NT2/D1 (cell line): Measurements from ENCODE around the gene VWA2.

ENCODE experiments used
- SUZ12 ChIP-seq: IDR thresholded peaks from 2 replicates; pipeline ENCODE4 v1.6.1; 2011; ENCODE audit not compliant: insufficient read length, insufficient read depth; ENCODE audit errors: extremely low read depth
- ZNF274 ChIP-seq: IDR thresholded peaks from 2 replicates; pipeline ENCODE4 v1.6.1; 2011; ENCODE audit warnings: mild to moderate bottlenecking, low read depth, low read length

GRCh38 chr10:114244126-114244525 is 5.1 kb downstream of the VWA2 start:
- TF ChIP-seq SUZ12 (no peak), ZNF274 (no peak)
